Stimulated activated CD8-positive, alpha-beta memory T cell treated with anti-CD3 and anti-CD28 coated beads, Interleukin-7, amount 100 ng/mL, for 48 hours (primary cell): ENCODE data around the gene KIF16B.
"Not testable (repeated sequence)": the region's sequence is repeated elsewhere in the genome, so short reads cannot be mapped to it uniquely, and the experiment has no call there.

Experiments used
- DNase-seq, 2 donors: peaks; one replicate each; pipeline ENCODE4 v3.0.0-alpha.2; 2020; ENCODE audit warnings: low read depth in 1 of 2; ENCODE audit errors: extremely low read depth in 1 of 2

Gene KIF16B

GRCh38 chr20:16270314-16270931 is 302.8 kb downstream of the KIF16B start:
- no peak for DNase-seq

- DNase-seq, result no peak
Observed at GRCh38 chr20:16267526-16267925, 305.7 kb downstream of the KIF16B start.

- no peak for DNase-seq
Observed at GRCh38 chr20:16265334-16265733, 307.9 kb downstream of the KIF16B start.

GRCh38 chr20:16263582-16263981 is 309.7 kb downstream of the KIF16B start:
- no peak for DNase-seq

- DNase-seq, result no peak
Observed at GRCh38 chr20:16262594-16262993, 310.7 kb downstream of the KIF16B start.

- DNase-seq, result no peak
Observed at GRCh38 chr20:16261733-16262273, 311.4 kb downstream of the KIF16B start.

GRCh38 chr20:16260911-16261310 is 312.3 kb downstream of the KIF16B start:
- DNase-seq, result no peak

- DNase-seq, result not testable (repeated sequence)
Observed at GRCh38 chr20:16260133-16260532, 313.1 kb downstream of the KIF16B start.

- DNase-seq, result no peak
Observed at GRCh38 chr20:16258766-16259165, 314.5 kb downstream of the KIF16B start.

- DNase-seq, result no peak
Observed at GRCh38 chr20:16257813-16258430, 315.3 kb downstream of the KIF16B start.

- no peak for DNase-seq
Observed at GRCh38 chr20:16257021-16257420, 316.2 kb downstream of the KIF16B start.

GRCh38 chr20:16246870-16247269 is 326.4 kb downstream of the KIF16B start:
- no peak for DNase-seq

- DNase-seq, result no peak
Observed at GRCh38 chr20:16246291-16246690, 327.0 kb downstream of the KIF16B start.

GRCh38 chr20:16245879-16246278 is 327.4 kb downstream of the KIF16B start:
- DNase-seq, result no peak

- no peak for DNase-seq
Observed at GRCh38 chr20:16244892-16245291, 328.4 kb downstream of the KIF16B start.

GRCh38 chr20:16243470-16243869 is 329.8 kb downstream of the KIF16B start:
- DNase-seq, result no peak

GRCh38 chr20:16241911-16242310 is 331.3 kb downstream of the KIF16B start:
- no peak for DNase-seq

GRCh38 chr20:16240355-16240754 is 332.9 kb downstream of the KIF16B start:
- no peak for DNase-seq

- DNase-seq, result no peak
Observed at GRCh38 chr20:16236589-16237241, 336.5 kb downstream of the KIF16B start.

- DNase-seq, result no peak
Observed at GRCh38 chr20:16230402-16230801, 342.8 kb downstream of the KIF16B start.

- no peak for DNase-seq
Observed at GRCh38 chr20:16229813-16230212, 343.4 kb downstream of the KIF16B start.

- DNase-seq, result no peak
Observed at GRCh38 chr20:16228722-16229121, 344.5 kb downstream of the KIF16B start.
